ENCODE measurements around the gene CNPPD1.
A peak's percentile ranks its signal among the peaks of the same experiment; 100 is the strongest.

Gene CNPPD1

DNA sequence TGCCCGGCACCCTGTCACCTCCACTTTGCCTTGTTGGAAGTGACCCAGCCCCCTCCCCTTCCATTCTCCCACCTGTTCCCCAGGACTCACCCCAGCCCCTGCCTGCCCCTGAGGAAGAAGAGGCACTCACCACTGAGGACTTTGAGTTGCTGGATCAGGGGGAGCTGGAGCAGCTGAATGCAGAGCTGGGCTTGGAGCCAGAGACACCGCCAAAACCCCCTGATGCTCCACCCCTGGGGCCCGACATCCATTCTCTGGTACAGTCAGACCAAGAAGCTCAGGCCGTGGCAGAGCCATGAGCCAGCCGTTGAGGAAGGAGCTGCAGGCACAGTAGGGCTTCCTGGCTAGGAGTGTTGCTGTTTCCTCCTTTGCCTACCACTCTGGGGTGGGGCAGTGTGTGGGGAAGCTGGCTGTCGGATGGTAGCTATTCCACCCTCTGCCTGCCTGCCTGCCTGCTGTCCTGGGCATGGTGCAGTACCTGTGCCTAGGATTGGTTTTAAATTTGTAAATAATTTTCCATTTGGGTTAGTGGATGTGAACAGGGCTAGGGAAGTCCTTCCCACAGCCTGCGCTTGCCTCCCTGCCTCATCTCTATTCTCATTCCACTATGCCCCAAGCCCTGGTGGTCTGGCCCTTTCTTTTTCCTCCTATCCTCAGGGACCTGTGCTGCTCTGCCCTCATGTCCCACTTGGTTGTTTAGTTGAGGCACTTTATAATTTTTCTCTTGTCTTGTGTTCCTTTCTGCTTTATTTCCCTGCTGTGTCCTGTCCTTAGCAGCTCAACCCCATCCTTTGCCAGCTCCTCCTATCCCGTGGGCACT is 5.8 kb upstream of the CNPPD1 start:
- TF ChIP-seq, protein P1, sequence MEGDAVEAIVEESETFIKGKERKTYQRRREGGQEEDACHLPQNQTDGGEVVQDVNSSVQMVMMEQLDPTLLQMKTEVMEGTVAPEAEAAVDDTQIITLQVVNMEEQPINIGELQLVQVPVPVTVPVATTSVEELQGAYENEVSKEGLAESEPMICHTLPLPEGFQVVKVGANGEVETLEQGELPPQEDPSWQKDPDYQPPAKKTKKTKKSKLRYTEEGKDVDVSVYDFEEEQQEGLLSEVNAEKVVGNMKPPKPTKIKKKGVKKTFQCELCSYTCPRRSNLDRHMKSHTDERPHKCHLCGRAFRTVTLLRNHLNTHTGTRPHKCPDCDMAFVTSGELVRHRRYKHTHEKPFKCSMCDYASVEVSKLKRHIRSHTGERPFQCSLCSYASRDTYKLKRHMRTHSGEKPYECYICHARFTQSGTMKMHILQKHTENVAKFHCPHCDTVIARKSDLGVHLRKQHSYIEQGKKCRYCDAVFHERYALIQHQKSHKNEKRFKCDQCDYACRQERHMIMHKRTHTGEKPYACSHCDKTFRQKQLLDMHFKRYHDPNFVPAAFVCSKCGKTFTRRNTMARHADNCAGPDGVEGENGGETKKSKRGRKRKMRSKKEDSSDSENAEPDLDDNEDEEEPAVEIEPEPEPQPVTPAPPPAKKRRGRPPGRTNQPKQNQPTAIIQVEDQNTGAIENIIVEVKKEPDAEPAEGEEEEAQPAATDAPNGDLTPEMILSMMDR (IDR thresholded peaks at IDR 0.05; ENCODE audit: insufficient read depth, missing control alignments), result no peak

DNA sequence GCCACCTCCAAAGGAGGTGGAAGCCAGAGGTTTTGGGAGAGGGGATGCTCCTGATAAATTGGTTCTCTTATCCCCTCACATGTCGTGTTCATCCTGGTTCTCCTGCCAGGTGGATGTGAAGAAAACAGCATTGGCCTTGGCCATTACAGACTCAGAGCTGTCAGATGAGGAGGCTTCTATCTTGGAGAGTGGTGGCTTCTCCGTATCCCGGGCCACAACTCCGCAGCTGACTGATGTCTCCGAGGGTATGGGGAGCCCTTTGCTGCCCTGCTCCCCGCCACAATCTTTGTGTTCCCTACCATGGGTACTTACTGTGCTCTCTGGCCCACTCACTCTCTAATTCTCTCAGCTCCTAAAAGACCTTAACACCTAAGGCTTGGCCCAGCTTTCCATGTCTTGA is 4.8 kb upstream of the CNPPD1 start:
- no peak for DNase-seq (ENCODE audit: insufficient read length, low spot score)
- TF ChIP-seq, protein P1 (IDR thresholded peaks at IDR 0.05; ENCODE audit: insufficient read depth, missing control alignments), result no peak
- no peak for FAIRE-seq

More for the DNA sequence above, 5.8 kb upstream of the CNPPD1 start:
- DNase-seq (ENCODE audit: insufficient read length, low spot score), result no peak
- no peak for FAIRE-seq

DNA sequence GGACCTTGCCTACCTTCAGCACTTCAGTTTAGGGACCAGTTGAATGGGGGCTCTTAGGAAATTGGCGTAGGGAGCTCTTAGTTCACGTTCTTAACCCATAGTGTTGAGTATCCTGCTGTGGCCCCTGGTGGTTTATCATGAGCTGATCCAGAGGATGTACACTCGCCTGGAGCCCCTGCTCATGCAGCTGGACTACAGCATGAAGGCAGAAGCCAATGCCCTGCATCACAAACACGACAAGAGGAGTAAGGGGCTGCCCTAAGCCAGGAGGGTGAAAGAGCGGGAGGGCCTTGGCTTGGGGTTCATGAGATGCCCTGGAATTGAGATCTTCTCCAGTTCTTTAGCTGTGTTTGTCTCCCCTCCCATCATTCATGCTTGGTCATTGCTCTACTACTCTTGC is 4.2 kb upstream of the CNPPD1 start:
- no peak for FAIRE-seq
- no peak for DNase-seq (ENCODE audit: insufficient read length, low spot score)
- TF ChIP-seq, protein P1 (IDR thresholded peaks at IDR 0.05; ENCODE audit: insufficient read depth, missing control alignments), result no peak

- TF ChIP-seq, protein P1 (IDR thresholded peaks at IDR 0.05; ENCODE audit: insufficient read depth, missing control alignments), result no peak
- DNase-seq (ENCODE audit: insufficient read length, low spot score) (no peak), FAIRE-seq (no peak)
Observed at GRCh38 chr2:219179601-219180465, 3.1 kb upstream of the CNPPD1 start.

GRCh38 chr2:219178377-219179175 is 1.9 kb upstream of the CNPPD1 start:
- TF ChIP-seq, protein P1 (IDR thresholded peaks at IDR 0.05; ENCODE audit: insufficient read depth, missing control alignments), result no peak
- DNase-seq (ENCODE audit: insufficient read length, low spot score), result no peak
- no peak for FAIRE-seq

GRCh38 chr2:219177552-219178376 is 1.0 kb upstream of the CNPPD1 start, which contains the start of gene RETREG2:
TSS of gene RETREG2 (plus strand) at chr2:219178275. CDS start at chr2:219178353, 78 bp downstream.
- TF ChIP-seq, protein P1 (IDR thresholded peaks at IDR 0.05; ENCODE audit: insufficient read depth, missing control alignments), result peak; percentile 45
- FAIRE-seq, result no peak

More at GRCh38 chr2:219177552-219178376, 1.0 kb upstream of the CNPPD1 start, which contains the start of gene RETREG2:
- DNase-seq (ENCODE audit: insufficient read length, low spot score), result peak; percentile 94

Measured in D721Med (cell line).